Heart left ventricle (tissue), 13 donors: ENCODE data around the gene STXBP5L.

Experiments
- POLR2A ChIP-seq, 2 donors: fragments of 450-650 bp; IDR thresholded peaks; one replicate each; pipeline ENCODE4 v1.6.1; 2017; ENCODE audit warnings: antibody characterized with exemption in 2 of 2, mild to moderate bottlenecking in 2 of 2, moderate library complexity in 2 of 2
- TF ChIP-seq, protein P1 (sequence below), 12 donors: fragments of 200-600 bp; sonication (generic) in 4 of 12; IDR thresholded peaks; one replicate each; pipeline versions ENCODE4 v1.5.0 to v1.8.0; 2018 to 2022; ENCODE audit warnings: antibody characterized with exemption in 12 of 12, mild to moderate bottlenecking in 5 of 12
- donor health status: ischemic (EF 13 %, LVEDD 7.1; RV severe dilation, severe dysfunction).
- donor health status: DM: no; HTN: yes; CAD: no.
- donor health status: DM: no; HTN: no; CAD: no.
- donor health status: ischemic (EF 25% LVEDD 6.9; RV normal size, moderate dysfunction).
- donor health status: ischemic (EF 25% LVEDD 5.7; RV mildly dilated, moderate dysfunction).
- donor health status: ischemic (EF 35%, LVEDD 5.7; RV mildly dilated, moderate dysfunction).
- donor health status: nonischemic (EF 11% LVEDD 7.7; RV severe dilation, severe dysfunction).
- donor health status: DM: yes; HTN: yes; CAD: no.
- donor health status: PGD.
- donor health status: ischemic (EF 29% LVEDD 5.4; RV normal size, mild dysfunction).
- donor health status: nonischemic (EF 23%, LVEDD 6.1; RV moderate dilation, normal function).

DNA sequence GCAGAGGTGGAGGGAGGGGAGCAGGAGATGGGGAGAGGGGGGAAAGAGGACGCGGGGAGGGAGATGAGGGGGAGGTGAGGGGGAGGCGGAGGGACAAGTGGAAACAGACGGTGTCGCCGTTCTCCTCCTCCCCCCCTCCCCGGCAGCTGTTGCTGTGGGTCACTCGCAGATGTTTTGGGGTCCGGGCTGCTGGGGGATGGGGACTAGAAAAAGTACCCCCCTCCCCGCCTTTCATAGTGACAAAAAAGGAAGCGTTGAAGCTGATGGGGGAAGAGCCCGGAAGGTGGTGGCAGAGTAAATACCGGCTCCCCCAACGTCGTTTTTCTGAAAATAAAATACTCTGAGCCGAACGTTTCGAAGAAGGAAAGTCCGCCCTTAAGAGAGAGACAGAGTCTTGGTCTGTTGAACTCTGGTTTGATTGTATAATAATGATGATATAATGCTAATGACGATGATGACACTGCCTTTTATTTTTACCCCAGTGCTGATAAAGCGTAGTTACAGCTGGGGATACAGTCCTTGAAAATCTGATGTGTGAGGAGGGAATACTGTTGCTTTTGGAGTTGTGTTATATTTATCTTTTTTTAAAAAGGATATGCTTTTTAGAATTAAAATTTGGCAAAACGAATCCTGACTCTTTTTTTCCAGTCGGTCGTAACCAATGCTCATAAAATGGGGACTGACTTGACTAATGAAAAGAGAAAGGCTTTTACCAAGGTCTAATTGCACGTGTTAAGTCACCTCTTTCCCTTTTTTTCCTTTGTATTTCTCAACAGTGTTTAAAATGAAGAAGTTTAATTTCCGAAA, 993 bp downstream of the STXBP5L start:
- TF ChIP-seq, protein P1, sequence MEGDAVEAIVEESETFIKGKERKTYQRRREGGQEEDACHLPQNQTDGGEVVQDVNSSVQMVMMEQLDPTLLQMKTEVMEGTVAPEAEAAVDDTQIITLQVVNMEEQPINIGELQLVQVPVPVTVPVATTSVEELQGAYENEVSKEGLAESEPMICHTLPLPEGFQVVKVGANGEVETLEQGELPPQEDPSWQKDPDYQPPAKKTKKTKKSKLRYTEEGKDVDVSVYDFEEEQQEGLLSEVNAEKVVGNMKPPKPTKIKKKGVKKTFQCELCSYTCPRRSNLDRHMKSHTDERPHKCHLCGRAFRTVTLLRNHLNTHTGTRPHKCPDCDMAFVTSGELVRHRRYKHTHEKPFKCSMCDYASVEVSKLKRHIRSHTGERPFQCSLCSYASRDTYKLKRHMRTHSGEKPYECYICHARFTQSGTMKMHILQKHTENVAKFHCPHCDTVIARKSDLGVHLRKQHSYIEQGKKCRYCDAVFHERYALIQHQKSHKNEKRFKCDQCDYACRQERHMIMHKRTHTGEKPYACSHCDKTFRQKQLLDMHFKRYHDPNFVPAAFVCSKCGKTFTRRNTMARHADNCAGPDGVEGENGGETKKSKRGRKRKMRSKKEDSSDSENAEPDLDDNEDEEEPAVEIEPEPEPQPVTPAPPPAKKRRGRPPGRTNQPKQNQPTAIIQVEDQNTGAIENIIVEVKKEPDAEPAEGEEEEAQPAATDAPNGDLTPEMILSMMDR (IDR thresholded peaks at IDR 0.05): no peak
- TF ChIP-seq POLR2A (IDR thresholded peaks at IDR 0.05): no peak
